Duodenal mucosa (tissue), 2 donors: ENCODE results near the gene AFTPH.

Experiments used
- H3K27ac ChIP-seq: one replicate; pipeline ENCODE4 v1.7.0; 2013; ENCODE audit warnings: low read depth, low read length
- H3K27me3 ChIP-seq, 2 donors: one replicate each; pipeline ENCODE4 v1.7.0; 2013; ENCODE audit warnings: low read length in 2 of 2, control low read depth in 1 of 2; ENCODE audit not compliant: insufficient read depth in 2 of 2, control insufficient read depth in 1 of 2
- H3K36me3 ChIP-seq, 2 donors: one replicate each; pipeline ENCODE4 v1.7.0; 2013; ENCODE audit warnings: low read length in 2 of 2, control low read depth in 1 of 2; ENCODE audit not compliant: insufficient read depth in 2 of 2, control insufficient read depth in 1 of 2
- H3K4me1 ChIP-seq, 2 donors: one replicate each; pipeline ENCODE4 v1.7.0; 2013; ENCODE audit warnings: low read length in 2 of 2, control low read depth in 1 of 2; ENCODE audit not compliant: insufficient read depth in 2 of 2, control insufficient read depth in 1 of 2
- H3K4me3 ChIP-seq, 2 donors: one replicate each; pipeline ENCODE4 v1.7.0; 2013; ENCODE audit warnings: low read length in 2 of 2, low read depth in 1 of 2
- H3K9ac ChIP-seq, 2 donors: one replicate each; pipeline ENCODE4 v1.7.0; 2013; ENCODE audit warnings: low read length in 2 of 2, low read depth in 1 of 2
- H3K9me3 ChIP-seq, 2 donors: one replicate each; pipeline ENCODE4 v1.7.0; 2013; ENCODE audit warnings: low read length in 2 of 2, control low read depth in 1 of 2; ENCODE audit not compliant: control insufficient read depth in 1 of 2

The AFTPH gene

GRCh38 chr2:64558445-64559081, 34.4 kb downstream of the AFTPH start:
- no peak overlapping the region for H3K9ac ChIP-seq
- no peak overlapping the region for H3K4me3 ChIP-seq
- no peaks in the 10 kb centered on the region for H3K27me3 ChIP-seq
- peaks cover 0 to 8% of the 10 kb centered on the region in 2 donors for H3K4me1 ChIP-seq
- H3K9me3 ChIP-seq: no peaks in the 10 kb centered on the region
- H3K27ac ChIP-seq: no peak overlapping the region
- no peaks in the 10 kb centered on the region for H3K36me3 ChIP-seq

- H3K4me3 ChIP-seq: no peak overlapping the region
- no peaks in the 10 kb centered on the region for H3K36me3 ChIP-seq
- peaks cover 0 to 8% of the 10 kb centered on the region in 2 donors for H3K4me1 ChIP-seq
- no peak overlapping the region for H3K9ac ChIP-seq
- H3K9me3 ChIP-seq: no peaks in the 10 kb centered on the region
- no peak overlapping the region for H3K27ac ChIP-seq
- H3K27me3 ChIP-seq: no peaks in the 10 kb centered on the region
These were observed 38.1 kb downstream of the AFTPH start for GRCh38 chr2:64562148-64562784.

- H3K4me3 ChIP-seq: no peak overlapping the region
- H3K4me1 ChIP-seq: peaks cover 0 to 8% of the 10 kb centered on the region in 2 donors
- H3K27me3 ChIP-seq: no peaks in the 10 kb centered on the region
- H3K9me3 ChIP-seq: no peaks in the 10 kb centered on the region
- peaks cover 0 to 9% of the 10 kb centered on the region in 2 donors for H3K36me3 ChIP-seq
- H3K27ac ChIP-seq: no peak overlapping the region
- H3K9ac ChIP-seq: no peak overlapping the region
These were observed 39.4 kb downstream of the AFTPH start for GRCh38 chr2:64563436-64563938.

- Histone ChIP-seq H3K4me1 (peaks cover 0 to 8% of the 10 kb centered on the region in 2 donors), H3K9ac (no peak overlapping the region), H3K27me3 (no peaks in the 10 kb centered on the region)
These were observed 42.0 kb downstream of the AFTPH start for GRCh38 chr2:64565949-64566710.

GRCh38 chr2:64567473-64567872, 43.3 kb downstream of the AFTPH start:
- Histone ChIP-seq H3K9ac (no peak overlapping the region), H3K4me3 (no peak overlapping the region), H3K4me1 (peaks cover 0 to 5% of the 10 kb centered on the region in 2 donors), H3K27me3 (no peaks in the 10 kb centered on the region), H3K36me3 (peaks cover 6 to 25% of the 10 kb centered on the region in 2 donors), H3K27ac (no peak overlapping the region), H3K9me3 (no peaks in the 10 kb centered on the region)

More at GRCh38 chr2:64565949-64566710, 42.0 kb downstream of the AFTPH start:
- Histone ChIP-seq H3K36me3 (peaks cover under 1 to 20% of the 10 kb centered on the region in 2 donors), H3K9me3 (no peaks in the 10 kb centered on the region), H3K27ac (no peak overlapping the region), H3K4me3 (no peak overlapping the region)

GRCh38 chr2:64568836-64569235, 44.7 kb downstream of the AFTPH start:
- Histone ChIP-seq H3K4me1 (no peaks in the 10 kb centered on the region), H3K36me3 (peaks cover 16 to 36% of the 10 kb centered on the region in 2 donors), H3K4me3 (no peak overlapping the region), H3K27me3 (no peaks in the 10 kb centered on the region), H3K27ac (no peak overlapping the region), H3K9me3 (no peaks in the 10 kb centered on the region), H3K9ac (no peak overlapping the region)

- Histone ChIP-seq H3K27me3 (no peaks in the 10 kb centered on the region), H3K4me3 (no peak overlapping the region), H3K4me1 (no peaks in the 10 kb centered on the region), H3K36me3 (peaks cover 23 to 47% of the 10 kb centered on the region in 2 donors), H3K9ac (no peak overlapping the region), H3K27ac (no peak overlapping the region), H3K9me3 (no peaks in the 10 kb centered on the region)
These were observed 50.7 kb downstream of the AFTPH start for GRCh38 chr2:64574871-64575270.

- no peaks in the 10 kb centered on the region for H3K27me3 ChIP-seq
- H3K9ac ChIP-seq: no peak overlapping the region
- no peak overlapping the region for H3K27ac ChIP-seq
- no peaks in the 10 kb centered on the region for H3K9me3 ChIP-seq
- H3K4me3 ChIP-seq: no peak overlapping the region
- peaks cover 4 to 9% of the 10 kb centered on the region in 2 donors for H3K4me1 ChIP-seq
- peaks cover 0 to 33% of the 10 kb centered on the region in 2 donors for H3K36me3 ChIP-seq
These were observed 56.9 kb downstream of the AFTPH start for GRCh38 chr2:64581018-64581417.

GRCh38 chr2:64581777-64582539, 57.8 kb downstream of the AFTPH start:
- Histone ChIP-seq H3K27me3 (no peaks in the 10 kb centered on the region), H3K9ac (no peak overlapping the region), H3K4me1 (peaks cover 4 to 9% of the 10 kb centered on the region in 2 donors), H3K4me3 (no peak overlapping the region), H3K36me3 (peaks cover 0 to 33% of the 10 kb centered on the region in 2 donors), H3K27ac (no peak overlapping the region), H3K9me3 (no peaks in the 10 kb centered on the region)
